DOHH2 (cell line): Measurements from ENCODE around the gene TDP1.

Experiments
- H3F3A ChIP-seq: fragments of 200-600 bp; sonication (generic), shearing (Covaris generic); 2 replicates; pipeline ENCODE4 v1.6.0; 2016; ENCODE audit warnings: antibody characterized with exemption, mild to moderate bottlenecking; ENCODE audit not compliant: control insufficient read depth, insufficient read depth
- H3K27ac ChIP-seq: fragments of 200-600 bp; sonication (generic); 2 replicates; pipeline ENCODE4 v1.5.1; 2014; ENCODE audit warnings: low read depth, mild to moderate bottlenecking, low read length, moderate library complexity
- H3K27me3 ChIP-seq: fragments of 200-600 bp; sonication (generic); 2 replicates; pipeline ENCODE4 v1.6.1; 2014; ENCODE audit warnings: mild to moderate bottlenecking, low read length, mixed read lengths; ENCODE audit not compliant: control insufficient read depth
- H3K36me3 ChIP-seq: fragments of 200-600 bp; sonication (generic); 2 replicates; pipeline ENCODE4 v1.6.1; 2014; ENCODE audit warnings: mild to moderate bottlenecking, low read length, moderate library complexity, mixed read lengths; ENCODE audit not compliant: control insufficient read depth
- H3K4me1 ChIP-seq: fragments of 200-600 bp; sonication (generic); 2 replicates; pipeline ENCODE4 v1.6.1; 2014; ENCODE audit warnings: mild to moderate bottlenecking, low read length, mixed read lengths; ENCODE audit not compliant: control insufficient read depth
- H3K4me2 ChIP-seq: fragments of 200-600 bp; sonication (generic); 2 replicates; pipeline ENCODE4 v1.6.0; 2014; ENCODE audit warnings: mild to moderate bottlenecking, low read length, moderate library complexity
- H3K4me3 ChIP-seq: fragments of 200-600 bp; sonication (generic); 2 replicates; pipeline ENCODE4 v1.5.1; 2014; ENCODE audit warnings: mild to moderate bottlenecking, low read length, mixed read lengths
- H3K79me2 ChIP-seq: fragments of 200-600 bp; sonication (generic); 2 replicates; pipeline ENCODE4 v1.6.1; 2014; ENCODE audit warnings: mild to moderate bottlenecking, low read length, mixed read lengths; ENCODE audit not compliant: control insufficient read depth
- H3K9me2 ChIP-seq: fragments of 200-600 bp; sonication (generic); replicated peaks from 2 replicates; pipeline ENCODE4 v1.6.1; 2014; ENCODE audit warnings: mild to moderate bottlenecking, low read length, mixed read lengths; ENCODE audit not compliant: control insufficient read depth
- H3K9me3 ChIP-seq: fragments of 200-600 bp; sonication (generic); 2 replicates; pipeline ENCODE4 v1.6.1; 2014; ENCODE audit warnings: antibody characterized with exemption, low read length, mixed read lengths; ENCODE audit not compliant: control insufficient read depth, insufficient read depth
- H4K20me1 ChIP-seq: fragments of 200-600 bp; sonication (generic); 2 replicates; pipeline ENCODE4 v1.6.0; 2014; ENCODE audit warnings: low read depth, mild to moderate bottlenecking, antibody characterized with exemption, low read length, moderate library complexity; ENCODE audit not compliant: control insufficient read depth, insufficient read depth
- CTCF ChIP-seq: fragments of 200-600 bp; sonication (generic); IDR thresholded peaks from one replicate; pipeline ENCODE4 v1.5.1; 2014; ENCODE audit warnings: antibody characterized with exemption, mild to moderate bottlenecking, low read depth, low read length; ENCODE audit not compliant: poor library complexity, severe bottlenecking
- EZH2phosphoT487 ChIP-seq: fragments of 200-600 bp; sonication (generic); IDR thresholded peaks from 2 replicates; pipeline ENCODE4 v1.6.1; 2017; ENCODE audit warnings: borderline replicate concordance, mild to moderate bottlenecking, antibody characterized with exemption, low read length, moderate library complexity, mixed read lengths

Gene TDP1

GRCh38 chr14:90040411-90040810, 84.7 kb downstream of the TDP1 start:
- TF ChIP-seq EZH2phosphoT487 (no peak), CTCF (no peak)
- no peaks in the 10 kb centered on the region for H3K9me2 ChIP-seq
- no peak overlapping the region for H3K4me2 ChIP-seq
- no peaks in the 10 kb centered on the region for H3K27me3 ChIP-seq
- H3K27ac ChIP-seq = no peak overlapping the region
- no peaks in the 10 kb centered on the region for H3K4me1 ChIP-seq
- H3K36me3 ChIP-seq = peaks cover 39% of the 10 kb centered on the region
- H3K9me3 ChIP-seq = no peaks in the 10 kb centered on the region
- no peaks in the 10 kb centered on the region; the same call in 1 of the 2 replicates for H4K20me1 ChIP-seq
- H3F3A ChIP-seq = no peaks in the 10 kb centered on the region
- no peaks in the 10 kb centered on the region for H3K79me2 ChIP-seq
- no peak overlapping the region for H3K4me3 ChIP-seq

GRCh38 chr14:90042496-90043252, 86.9 kb downstream of the TDP1 start:
- no peaks in the 10 kb centered on the region for H3K9me3 ChIP-seq
- TF ChIP-seq EZH2phosphoT487 (no peak), CTCF (no peak)
- no peaks in the 10 kb centered on the region for H3F3A ChIP-seq
- H3K4me1 ChIP-seq = no peaks in the 10 kb centered on the region
- no peaks in the 10 kb centered on the region for H3K9me2 ChIP-seq
- H3K4me3 ChIP-seq = no peak overlapping the region
- H4K20me1 ChIP-seq = no peaks in the 10 kb centered on the region; the same call in 1 of the 2 replicates
- no peaks in the 10 kb centered on the region for H3K79me2 ChIP-seq
- H3K4me2 ChIP-seq = no peak overlapping the region
- no peaks in the 10 kb centered on the region for H3K27me3 ChIP-seq
- H3K27ac ChIP-seq = no peak overlapping the region
- H3K36me3 ChIP-seq = peaks cover 24% of the 10 kb centered on the region

- Histone ChIP-seq H3K27ac (no peak overlapping the region), H3K4me3 (no peak overlapping the region), H3K27me3 (no peaks in the 10 kb centered on the region), H3K9me3 (no peaks in the 10 kb centered on the region), H4K20me1 (no peaks in the 10 kb centered on the region), H3K4me2 (no peak overlapping the region), H3K36me3 (peaks cover 9% of the 10 kb centered on the region; the same call in 1 of the 2 replicates), H3F3A (no peaks in the 10 kb centered on the region), H3K79me2 (no peaks in the 10 kb centered on the region), H3K4me1 (no peaks in the 10 kb centered on the region), H3K9me2 (no peaks in the 10 kb centered on the region)
- TF ChIP-seq CTCF (no peak), EZH2phosphoT487 (no peak)
Measured at GRCh38 chr14:90045616-90046015, 89.9 kb downstream of the TDP1 start.
